A549 (cell line): ENCODE results near the gene LYPD6B.

ENCODE experiments used
- BHLHE40 ChIP-seq: IDR thresholded peaks from 2 replicates; pipeline ENCODE4 v1.6.1; 2012; ENCODE audit warnings: low read depth, low read length, inconsistent platforms
- CBX2 ChIP-seq: fragments of 200-600 bp; sonication (generic); IDR thresholded peaks from 2 replicates; pipeline ENCODE4 v1.6.1; 2016; ENCODE audit warnings: low read depth, mild to moderate bottlenecking, borderline replicate concordance
- CEBPB ChIP-seq, 2 experiments: fragments of >200 bp in 1 of 2; sonication (Bioruptor Twin) in 1 of 2; formaldehyde crosslinking in 1 of 2; IDR thresholded peaks; 2 replicates each; pipeline ENCODE4 v1.6.1; 2012 to 2016
- MAZ ChIP-seq: fragments of 150-350 bp; IDR thresholded peaks from 2 replicates; pipeline ENCODE4 v1.6.1; 2014; ENCODE audit warnings: antibody characterized with exemption, low read depth, low read length, borderline replicate concordance
- NR3C1 ChIP-seq: fragments of >200 bp; sonication (Bioruptor Twin); formaldehyde crosslinking; IDR thresholded peaks from 3 replicates; pipeline ENCODE4 v1.6.1; 2017
- POLR2A ChIP-seq: IDR thresholded peaks from 2 replicates; pipeline ENCODE4 v1.6.1; 2012; ENCODE audit warnings: mild to moderate bottlenecking, low read length
- RARB ChIP-seq: fragments of 250-450 bp; sonication (Bioruptor Pico); IDR thresholded peaks from 2 replicates; pipeline ENCODE4 v1.8.0; 2021; ENCODE audit warnings: mild to moderate bottlenecking, moderate library complexity
- SREBF2 ChIP-seq: fragments of 450-650 bp; IDR thresholded peaks from 2 replicates; pipeline ENCODE4 v1.6.1; 2014; ENCODE audit warnings: mild to moderate bottlenecking, moderate library complexity
- TP53 ChIP-seq: fragments of 250-450 bp; sonication (Bioruptor Pico); IDR thresholded peaks from 2 replicates; pipeline ENCODE4 v1.5.0; 2021; ENCODE audit warnings: mild to moderate bottlenecking, moderate library complexity
- ZFP36 ChIP-seq: fragments of 450-650 bp; IDR thresholded peaks from 2 replicates; pipeline ENCODE4 v1.6.1; 2014; ENCODE audit warnings: borderline replicate concordance; ENCODE audit not compliant: partially characterized antibody
- TF ChIP-seq, protein P1 (sequence below): fragments of >200 bp; sonication (Bioruptor Twin); formaldehyde crosslinking; IDR thresholded peaks from 3 replicates; pipeline ENCODE4 v1.5.1; 2016
- TF ChIP-seq, protein P2 (sequence below): fragments of 450-650 bp; IDR thresholded peaks from 2 replicates; pipeline ENCODE4 v1.6.1; 2014; ENCODE audit warnings: antibody characterized with exemption
- TF ChIP-seq, protein P3 (sequence below): IDR thresholded peaks from 2 replicates; pipeline ENCODE4 v1.6.1; 2012
- TF ChIP-seq, protein P4 (sequence below): IDR thresholded peaks from 2 replicates; pipeline ENCODE4 v1.6.1; 2012

DNA sequence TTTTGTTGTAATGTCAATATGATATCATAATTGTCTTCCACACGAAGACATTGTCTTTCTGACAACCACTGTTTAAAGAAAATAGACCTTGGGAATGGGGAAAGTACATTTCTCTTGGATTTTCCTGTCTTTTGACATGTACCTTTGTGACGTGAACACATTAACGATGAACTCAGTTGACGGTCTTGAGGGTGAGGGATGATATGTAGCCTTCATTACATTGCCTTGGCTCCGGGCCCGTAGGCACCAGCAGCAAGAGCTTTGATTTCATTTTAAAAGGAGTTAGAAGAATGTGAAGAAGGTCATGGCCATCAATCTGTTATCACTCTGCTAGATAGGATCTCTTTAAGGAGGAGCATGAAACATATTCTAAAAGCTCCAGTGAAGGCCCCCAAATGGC is 80.9 kb downstream of the LYPD6B start:
- TF ChIP-seq POLR2A (no peak), CBX2 (no peak), MAZ (no peak), CEBPB (IDR thresholded peaks at IDR 0.05) (no peak), RARB (no peak), ZFP36 (no peak), TP53 (CRISPR knock-in tag) (no peak), SREBF2 (no peak), NR3C1 (no peak), BHLHE40 (no peak)
- TF ChIP-seq, protein P1, sequence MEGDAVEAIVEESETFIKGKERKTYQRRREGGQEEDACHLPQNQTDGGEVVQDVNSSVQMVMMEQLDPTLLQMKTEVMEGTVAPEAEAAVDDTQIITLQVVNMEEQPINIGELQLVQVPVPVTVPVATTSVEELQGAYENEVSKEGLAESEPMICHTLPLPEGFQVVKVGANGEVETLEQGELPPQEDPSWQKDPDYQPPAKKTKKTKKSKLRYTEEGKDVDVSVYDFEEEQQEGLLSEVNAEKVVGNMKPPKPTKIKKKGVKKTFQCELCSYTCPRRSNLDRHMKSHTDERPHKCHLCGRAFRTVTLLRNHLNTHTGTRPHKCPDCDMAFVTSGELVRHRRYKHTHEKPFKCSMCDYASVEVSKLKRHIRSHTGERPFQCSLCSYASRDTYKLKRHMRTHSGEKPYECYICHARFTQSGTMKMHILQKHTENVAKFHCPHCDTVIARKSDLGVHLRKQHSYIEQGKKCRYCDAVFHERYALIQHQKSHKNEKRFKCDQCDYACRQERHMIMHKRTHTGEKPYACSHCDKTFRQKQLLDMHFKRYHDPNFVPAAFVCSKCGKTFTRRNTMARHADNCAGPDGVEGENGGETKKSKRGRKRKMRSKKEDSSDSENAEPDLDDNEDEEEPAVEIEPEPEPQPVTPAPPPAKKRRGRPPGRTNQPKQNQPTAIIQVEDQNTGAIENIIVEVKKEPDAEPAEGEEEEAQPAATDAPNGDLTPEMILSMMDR = no peak
- TF ChIP-seq, protein P2, sequence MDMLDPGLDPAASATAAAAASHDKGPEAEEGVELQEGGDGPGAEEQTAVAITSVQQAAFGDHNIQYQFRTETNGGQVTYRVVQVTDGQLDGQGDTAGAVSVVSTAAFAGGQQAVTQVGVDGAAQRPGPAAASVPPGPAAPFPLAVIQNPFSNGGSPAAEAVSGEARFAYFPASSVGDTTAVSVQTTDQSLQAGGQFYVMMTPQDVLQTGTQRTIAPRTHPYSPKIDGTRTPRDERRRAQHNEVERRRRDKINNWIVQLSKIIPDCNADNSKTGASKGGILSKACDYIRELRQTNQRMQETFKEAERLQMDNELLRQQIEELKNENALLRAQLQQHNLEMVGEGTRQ = no peak
- TF ChIP-seq, protein P3, sequence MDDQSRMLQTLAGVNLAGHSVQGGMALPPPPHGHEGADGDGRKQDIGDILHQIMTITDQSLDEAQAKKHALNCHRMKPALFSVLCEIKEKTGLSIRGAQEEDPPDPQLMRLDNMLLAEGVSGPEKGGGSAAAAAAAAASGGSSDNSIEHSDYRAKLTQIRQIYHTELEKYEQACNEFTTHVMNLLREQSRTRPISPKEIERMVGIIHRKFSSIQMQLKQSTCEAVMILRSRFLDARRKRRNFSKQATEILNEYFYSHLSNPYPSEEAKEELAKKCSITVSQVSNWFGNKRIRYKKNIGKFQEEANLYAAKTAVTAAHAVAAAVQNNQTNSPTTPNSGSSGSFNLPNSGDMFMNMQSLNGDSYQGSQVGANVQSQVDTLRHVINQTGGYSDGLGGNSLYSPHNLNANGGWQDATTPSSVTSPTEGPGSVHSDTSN = no peak
- TF ChIP-seq, protein P4, sequence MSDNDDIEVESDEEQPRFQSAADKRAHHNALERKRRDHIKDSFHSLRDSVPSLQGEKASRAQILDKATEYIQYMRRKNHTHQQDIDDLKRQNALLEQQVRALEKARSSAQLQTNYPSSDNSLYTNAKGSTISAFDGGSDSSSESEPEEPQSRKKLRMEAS = no peak
